ENCODE data around the gene PLEKHH2. TPM values are rescaled to one million over a fixed set of nuclear protein-coding genes. Genes with fewer than 3 reads are reported as not detected.

The PLEKHH2 gene
- total RNA-seq, 1 experiment from 2014 or later, result 21.2 TPM

DNA sequence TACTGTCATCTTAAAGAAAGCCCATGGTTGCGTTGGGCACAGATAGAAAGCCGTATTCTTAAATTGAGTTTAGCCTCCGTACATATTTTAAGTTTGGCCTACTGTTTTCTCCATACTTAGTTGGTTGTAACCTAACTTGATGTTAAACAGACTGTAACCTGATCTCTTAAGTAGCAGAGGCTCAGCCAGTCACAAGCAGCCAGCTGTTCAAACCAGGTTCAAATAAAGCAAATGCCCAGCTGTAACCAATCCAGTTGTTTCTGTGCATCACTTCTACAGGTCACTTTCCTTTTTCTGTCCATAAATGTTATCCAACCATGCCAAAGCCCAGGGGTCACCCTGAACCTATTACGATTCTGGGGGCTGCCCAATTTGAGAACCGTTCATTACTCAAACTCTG, 31.2 kb upstream of the PLEKHH2 start:
- no peaks in the 10 kb centered on the region for H3K4me1 Mint-ChIP-seq (ENCODE audit: low read depth, unreplicated experiment)
- H3K27ac Mint-ChIP-seq (ENCODE audit: unreplicated experiment), result no peak overlapping the region
- no peak for DNase-seq
- BruUV-seq (replicated peaks), result no TSS peak
- no peaks in the 10 kb centered on the region for H3K9me3 Mint-ChIP-seq (ENCODE audit: low read depth, unreplicated experiment)
- no peaks in the 10 kb centered on the region for H3K36me3 Mint-ChIP-seq (ENCODE audit: insufficient read depth, unreplicated experiment)
- CTCF ChIA-PET, result interaction anchor here (1.2 kb wide), 1 partner anchor 272 kb away, joined by 5 read pairs; no protein-coding TSS in a partner anchor
- H3K4me3 Mint-ChIP-seq (ENCODE audit: low read depth, unreplicated experiment), result no peak overlapping the region
- TF ChIP-seq, protein P1, sequence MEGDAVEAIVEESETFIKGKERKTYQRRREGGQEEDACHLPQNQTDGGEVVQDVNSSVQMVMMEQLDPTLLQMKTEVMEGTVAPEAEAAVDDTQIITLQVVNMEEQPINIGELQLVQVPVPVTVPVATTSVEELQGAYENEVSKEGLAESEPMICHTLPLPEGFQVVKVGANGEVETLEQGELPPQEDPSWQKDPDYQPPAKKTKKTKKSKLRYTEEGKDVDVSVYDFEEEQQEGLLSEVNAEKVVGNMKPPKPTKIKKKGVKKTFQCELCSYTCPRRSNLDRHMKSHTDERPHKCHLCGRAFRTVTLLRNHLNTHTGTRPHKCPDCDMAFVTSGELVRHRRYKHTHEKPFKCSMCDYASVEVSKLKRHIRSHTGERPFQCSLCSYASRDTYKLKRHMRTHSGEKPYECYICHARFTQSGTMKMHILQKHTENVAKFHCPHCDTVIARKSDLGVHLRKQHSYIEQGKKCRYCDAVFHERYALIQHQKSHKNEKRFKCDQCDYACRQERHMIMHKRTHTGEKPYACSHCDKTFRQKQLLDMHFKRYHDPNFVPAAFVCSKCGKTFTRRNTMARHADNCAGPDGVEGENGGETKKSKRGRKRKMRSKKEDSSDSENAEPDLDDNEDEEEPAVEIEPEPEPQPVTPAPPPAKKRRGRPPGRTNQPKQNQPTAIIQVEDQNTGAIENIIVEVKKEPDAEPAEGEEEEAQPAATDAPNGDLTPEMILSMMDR (IDR thresholded peaks at IDR 0.05; ENCODE audit: unreplicated experiment), result no peak
- H3K27me3 Mint-ChIP-seq (ENCODE audit: unreplicated experiment), result no peaks in the 10 kb centered on the region
- intact Hi-C loops (cut with micrococcal nuclease; ENCODE audit: unreplicated experiment), result loop anchor here (10.0 kb wide), 1 partner anchor 279 kb away; no protein-coding TSS in a partner anchor

GRCh38 chr2:43609290-43609918, 27.7 kb upstream of the PLEKHH2 start:
- Mint-ChIP-seq H3K4me1 (ENCODE audit: low read depth, unreplicated experiment) (peaks cover 10% of the 10 kb centered on the region), H3K36me3 (ENCODE audit: insufficient read depth, unreplicated experiment) (no peaks in the 10 kb centered on the region), H3K27me3 (ENCODE audit: unreplicated experiment) (no peaks in the 10 kb centered on the region), H3K4me3 (ENCODE audit: low read depth, unreplicated experiment) (no peak overlapping the region), H3K27ac (ENCODE audit: unreplicated experiment) (no peak overlapping the region), H3K9me3 (ENCODE audit: low read depth, unreplicated experiment) (no peaks in the 10 kb centered on the region)
- TF ChIP-seq, protein P1 (IDR thresholded peaks at IDR 0.05; ENCODE audit: unreplicated experiment), result peak; percentile 52
- no TSS peak for BruUV-seq (replicated peaks)
- peak; percentile 56 for DNase-seq
- intact Hi-C loops (cut with micrococcal nuclease; ENCODE audit: unreplicated experiment), result loop anchor here (2.0 to 10.0 kb wide), 2 partner anchors 275 to 781 kb away; no protein-coding TSS in a partner anchor
- CTCF ChIA-PET, result no interaction called here

DNA sequence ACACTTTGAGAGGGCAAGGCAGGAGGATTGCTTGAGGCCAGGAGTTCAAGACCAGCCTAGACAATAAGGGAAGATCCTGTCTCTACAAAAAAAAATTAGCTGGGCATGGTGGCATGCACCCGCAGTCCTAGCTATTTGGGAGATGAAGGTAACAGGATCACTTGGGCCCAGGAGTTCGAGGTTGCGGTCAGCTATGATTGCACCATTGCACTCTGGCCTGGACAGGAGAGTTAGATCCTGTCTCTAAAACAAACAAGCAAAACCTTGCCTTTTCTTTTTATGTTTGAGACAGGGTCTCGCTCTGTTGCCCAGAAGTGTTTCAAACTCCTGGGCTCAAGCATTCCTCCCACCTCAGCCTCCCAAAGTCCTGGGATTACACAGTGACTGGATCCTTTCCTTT, 26.7 kb upstream of the PLEKHH2 start:
- intact Hi-C loops (cut with micrococcal nuclease; ENCODE audit: unreplicated experiment), result loop anchor here (10.0 kb wide), 1 partner anchor 144 kb away; no protein-coding TSS in a partner anchor
- no peaks in the 10 kb centered on the region for H3K36me3 Mint-ChIP-seq (ENCODE audit: insufficient read depth, unreplicated experiment)
- TF ChIP-seq, protein P1 (IDR thresholded peaks at IDR 0.05; ENCODE audit: unreplicated experiment), result no peak
- no peak overlapping the region for H3K27ac Mint-ChIP-seq (ENCODE audit: unreplicated experiment)
- H3K4me1 Mint-ChIP-seq (ENCODE audit: low read depth, unreplicated experiment), result peaks cover 10% of the 10 kb centered on the region
- DNase-seq, result no peak
- CTCF ChIA-PET, result no interaction called here
- no peaks in the 10 kb centered on the region for H3K27me3 Mint-ChIP-seq (ENCODE audit: unreplicated experiment)
- no peaks in the 10 kb centered on the region for H3K9me3 Mint-ChIP-seq (ENCODE audit: low read depth, unreplicated experiment)
- H3K4me3 Mint-ChIP-seq (ENCODE audit: low read depth, unreplicated experiment), result no peak overlapping the region
- no TSS peak for BruUV-seq (replicated peaks)

DNA sequence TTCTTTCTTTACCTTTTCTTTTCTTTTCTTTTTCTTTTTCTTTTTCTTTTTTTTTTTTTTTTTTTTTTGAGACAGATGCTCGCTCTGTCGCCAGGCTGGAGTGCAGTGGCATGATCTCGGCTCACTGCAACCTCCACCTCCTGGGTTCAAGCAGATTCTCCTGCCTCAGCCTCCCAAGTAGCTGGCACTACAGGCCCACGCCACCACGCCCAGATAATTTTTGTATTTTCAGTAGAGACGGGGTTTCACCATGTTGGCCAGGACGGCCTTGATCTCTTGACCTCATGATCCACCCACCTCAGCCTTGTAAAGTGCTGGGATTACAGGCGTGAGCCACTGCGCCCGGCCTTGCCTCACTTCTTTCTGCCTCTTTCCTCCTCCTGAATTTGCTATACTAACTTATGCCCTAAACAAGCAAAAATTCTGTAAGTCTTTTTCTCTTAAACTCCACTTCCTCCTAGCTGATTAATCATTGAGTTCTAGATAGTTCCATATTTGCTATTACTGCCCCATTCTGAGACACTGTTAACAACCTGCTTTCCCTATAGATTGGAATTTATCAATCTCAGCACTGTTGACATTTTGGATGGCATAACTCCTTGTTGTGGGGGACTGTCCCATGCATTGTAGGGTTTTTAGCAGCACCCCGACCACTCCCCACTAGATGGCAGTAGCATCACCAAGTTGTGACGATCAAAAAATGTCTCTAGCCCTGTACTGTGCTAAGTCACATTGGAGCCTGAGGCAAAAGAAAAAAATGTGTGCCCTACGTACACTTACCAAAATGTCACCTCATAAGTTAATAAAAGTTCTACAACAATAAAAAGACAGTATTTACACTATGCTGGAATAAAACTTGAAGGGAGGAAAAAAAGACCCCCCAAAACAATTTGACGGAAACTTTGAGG, 24.8 kb upstream of the PLEKHH2 start:
- peak; percentile 82 for DNase-seq
- Mint-ChIP-seq H3K9me3 (ENCODE audit: low read depth, unreplicated experiment) (no peaks in the 10 kb centered on the region), H3K36me3 (ENCODE audit: insufficient read depth, unreplicated experiment) (no peaks in the 10 kb centered on the region), H3K4me1 (ENCODE audit: low read depth, unreplicated experiment) (peaks cover 10% of the 10 kb centered on the region), H3K27me3 (ENCODE audit: unreplicated experiment) (no peaks in the 10 kb centered on the region), H3K4me3 (ENCODE audit: low read depth, unreplicated experiment) (no peak overlapping the region), H3K27ac (ENCODE audit: unreplicated experiment) (peak overlapping the region; percentile 17)
- TF ChIP-seq, protein P1 (IDR thresholded peaks at IDR 0.05; ENCODE audit: unreplicated experiment), result peak; percentile 75
- CTCF ChIA-PET, result interaction anchor here (0.5 kb wide), 1 partner anchor 80 kb away, joined by 6 read pairs; no protein-coding TSS in a partner anchor
- intact Hi-C loops (cut with micrococcal nuclease; ENCODE audit: unreplicated experiment), result loop anchor here (10.0 kb wide), 1 partner anchor 143 kb away; no protein-coding TSS in a partner anchor
- BruUV-seq (replicated peaks), result no TSS peak
